Measurements from ENCODE around the gene OPRPN. TPM values are rescaled to one million over a fixed set of nuclear protein-coding genes. Genes with fewer than 3 reads are reported as not detected.

OPRPN gene
- polyA plus RNA-seq, 2 of the 4 experiments (the other 2 are of a cell fraction): not detected

- no peak for TF ChIP-seq RFX5 (IDR thresholded peaks at IDR 0.05)
Measured at GRCh38 chr4:70443329-70443728, 45.6 kb downstream of the OPRPN start (continued).

- H3K9me3 ChIP-seq: no peaks in the 10 kb centered on the region
- H3K27ac ChIP-seq: no peak overlapping the region
- DNase-seq (ENCODE audit: low read depth in 1 of 2, low spot score in 1 of 2) (no peak), ATAC-seq (no peak), FAIRE-seq (no peak)
- no peaks in the 10 kb centered on the region for H3K4me1 ChIP-seq
- H3K4me3 ChIP-seq: no peak overlapping the region
- CTCF ChIA-PET: no interaction called here
- POLR2A ChIA-PET: no interaction called here
- WGBS (ENCODE audit: missing lambda C conversion rate): 11% methylated on average over 3 of the region's 3 CpGs
- TF ChIP-seq NFE2L2 (conservative IDR thresholded peaks at IDR 0.05; ENCODE audit: low read length): no peak
- TF ChIP-seq TFCP2L1 (CRISPR knock-in tag; IDR thresholded peaks at IDR 0.05): no peak
- no peak for TF ChIP-seq HES2 (IDR thresholded peaks at IDR 0.05)
- TF ChIP-seq, protein P1, sequence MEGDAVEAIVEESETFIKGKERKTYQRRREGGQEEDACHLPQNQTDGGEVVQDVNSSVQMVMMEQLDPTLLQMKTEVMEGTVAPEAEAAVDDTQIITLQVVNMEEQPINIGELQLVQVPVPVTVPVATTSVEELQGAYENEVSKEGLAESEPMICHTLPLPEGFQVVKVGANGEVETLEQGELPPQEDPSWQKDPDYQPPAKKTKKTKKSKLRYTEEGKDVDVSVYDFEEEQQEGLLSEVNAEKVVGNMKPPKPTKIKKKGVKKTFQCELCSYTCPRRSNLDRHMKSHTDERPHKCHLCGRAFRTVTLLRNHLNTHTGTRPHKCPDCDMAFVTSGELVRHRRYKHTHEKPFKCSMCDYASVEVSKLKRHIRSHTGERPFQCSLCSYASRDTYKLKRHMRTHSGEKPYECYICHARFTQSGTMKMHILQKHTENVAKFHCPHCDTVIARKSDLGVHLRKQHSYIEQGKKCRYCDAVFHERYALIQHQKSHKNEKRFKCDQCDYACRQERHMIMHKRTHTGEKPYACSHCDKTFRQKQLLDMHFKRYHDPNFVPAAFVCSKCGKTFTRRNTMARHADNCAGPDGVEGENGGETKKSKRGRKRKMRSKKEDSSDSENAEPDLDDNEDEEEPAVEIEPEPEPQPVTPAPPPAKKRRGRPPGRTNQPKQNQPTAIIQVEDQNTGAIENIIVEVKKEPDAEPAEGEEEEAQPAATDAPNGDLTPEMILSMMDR (IDR thresholded peaks at IDR 0.05): no peak
- TF ChIP-seq NR3C1 (IDR thresholded peaks at IDR 0.05): no peak
- TF ChIP-seq ZSCAN20 (CRISPR knock-in tag; IDR thresholded peaks at IDR 0.05): no peak
- TF ChIP-seq ESRRA (IDR thresholded peaks at IDR 0.05; ENCODE audit: borderline replicate concordance, low read length): no peak
- TF ChIP-seq, protein P2, sequence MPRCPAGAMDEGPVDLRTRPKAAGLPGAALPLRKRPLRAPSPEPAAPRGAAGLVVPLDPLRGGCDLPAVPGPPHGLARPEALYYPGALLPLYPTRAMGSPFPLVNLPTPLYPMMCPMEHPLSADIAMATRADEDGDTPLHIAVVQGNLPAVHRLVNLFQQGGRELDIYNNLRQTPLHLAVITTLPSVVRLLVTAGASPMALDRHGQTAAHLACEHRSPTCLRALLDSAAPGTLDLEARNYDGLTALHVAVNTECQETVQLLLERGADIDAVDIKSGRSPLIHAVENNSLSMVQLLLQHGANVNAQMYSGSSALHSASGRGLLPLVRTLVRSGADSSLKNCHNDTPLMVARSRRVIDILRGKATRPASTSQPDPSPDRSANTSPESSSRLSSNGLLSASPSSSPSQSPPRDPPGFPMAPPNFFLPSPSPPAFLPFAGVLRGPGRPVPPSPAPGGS (IDR thresholded peaks at IDR 0.05): no peak
- no peak overlapping the region for H3K4me2 ChIP-seq
Measured at GRCh38 chr4:70449220-70449619, 51.5 kb downstream of the OPRPN start.

GRCh38 chr4:70452946-70453345 is 55.2 kb downstream of the OPRPN start:
- 0% methylated on average over 1 of the region's 1 CpG for WGBS (ENCODE audit: missing lambda C conversion rate)
- Histone ChIP-seq H3K9me3 (no peaks in the 10 kb centered on the region), H3K27ac (no peak overlapping the region), H3K4me1 (no peaks in the 10 kb centered on the region), H3K4me2 (no peak overlapping the region), H3K4me3 (no peak overlapping the region)
- ATAC-seq (no peak), DNase-seq (ENCODE audit: low read depth in 1 of 2, low spot score in 1 of 2) (no peak), FAIRE-seq (no peak)
- TF ChIP-seq FOSB (CRISPR knock-in tag; IDR thresholded peaks at IDR 0.05) (no peak), ZFP36 (IDR thresholded peaks at IDR 0.05; ENCODE audit: borderline replicate concordance, partially characterized antibody) (no peak), GATA3 (IDR thresholded peaks at IDR 0.05; ENCODE audit: borderline replicate concordance) (no peak), NPAS2 (CRISPR knock-in tag; IDR thresholded peaks at IDR 0.05; ENCODE audit: borderline replicate concordance) (no peak), ATOH8 (CRISPR knock-in tag; IDR thresholded peaks at IDR 0.05; ENCODE audit: low read depth) (no peak), RAD21 (conservative IDR thresholded peaks at IDR 0.05 in 1 of 2, IDR thresholded peaks at IDR 0.05 in 1 of 2) (no peak), HOXA7 (CRISPR knock-in tag; IDR thresholded peaks at IDR 0.05) (no peak), MAX (IDR thresholded peaks at IDR 0.05) (no peak), CBX2 (IDR thresholded peaks at IDR 0.05; ENCODE audit: borderline replicate concordance, low read depth) (no peak)
- TF ChIP-seq, protein P3, sequence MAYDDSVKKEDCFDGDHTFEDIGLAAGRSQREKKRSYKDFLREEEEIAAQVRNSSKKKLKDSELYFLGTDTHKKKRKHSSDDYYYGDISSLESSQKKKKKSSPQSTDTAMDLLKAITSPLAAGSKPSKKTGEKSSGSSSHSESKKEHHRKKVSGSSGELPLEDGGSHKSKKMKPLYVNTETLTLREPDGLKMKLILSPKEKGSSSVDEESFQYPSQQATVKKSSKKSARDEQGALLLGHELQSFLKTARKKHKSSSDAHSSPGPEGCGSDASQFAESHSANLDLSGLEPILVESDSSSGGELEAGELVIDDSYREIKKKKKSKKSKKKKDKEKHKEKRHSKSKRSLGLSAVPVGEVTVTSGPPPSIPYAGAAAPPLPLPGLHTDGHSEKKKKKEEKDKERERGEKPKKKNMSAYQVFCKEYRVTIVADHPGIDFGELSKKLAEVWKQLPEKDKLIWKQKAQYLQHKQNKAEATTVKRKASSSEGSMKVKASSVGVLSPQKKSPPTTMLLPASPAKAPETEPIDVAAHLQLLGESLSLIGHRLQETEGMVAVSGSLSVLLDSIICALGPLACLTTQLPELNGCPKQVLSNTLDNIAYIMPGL (CRISPR knock-in tag; IDR thresholded peaks at IDR 0.05; ENCODE audit: borderline replicate concordance): no peak
- POLR2A ChIA-PET: no interaction called here
- CTCF ChIA-PET: no interaction called here

Other genes starting within 250 kb of the OPRPN start
- not detected in 2 replicates for gene PRR27, start 243.7 kb upstream of the OPRPN start, polyA plus RNA-seq (2011; rRNA removed)
- gene PRR27, start 243.7 kb upstream of the OPRPN start, polyA plus RNA-seq (2017; fragmentation: RNase III; extraction: RNeasy Plus Mini Kit Qiagen cat#74134 plus additional on column Dnase treatment): not detected in 3 replicates
- gene ODAM, start 202.2 kb upstream of the OPRPN start, polyA plus RNA-seq (2011; rRNA removed): not detected in 2 replicates
- gene ODAM, start 202.2 kb upstream of the OPRPN start, polyA plus RNA-seq (2017; fragmentation: RNase III; extraction: RNeasy Plus Mini Kit Qiagen cat#74134 plus additional on column Dnase treatment): not detected in 3 replicates
- gene FDCSP, start 171.8 kb upstream of the OPRPN start, polyA plus RNA-seq (2011; rRNA removed): not detected in 2 replicates
- gene FDCSP, start 171.8 kb upstream of the OPRPN start, polyA plus RNA-seq (2017; fragmentation: RNase III; extraction: RNeasy Plus Mini Kit Qiagen cat#74134 plus additional on column Dnase treatment): not detected in 3 replicates
- gene CSN3, start 155.3 kb upstream of the OPRPN start, polyA plus RNA-seq (2011; rRNA removed): not detected in 2 replicates
- not detected in 3 replicates for gene CSN3, start 155.3 kb upstream of the OPRPN start, polyA plus RNA-seq (2017; fragmentation: RNase III; extraction: RNeasy Plus Mini Kit Qiagen cat#74134 plus additional on column Dnase treatment)
- gene CABS1, start 63.0 kb upstream of the OPRPN start, polyA plus RNA-seq (2011; rRNA removed): not detected in 2 replicates
- not detected in 3 replicates for gene CABS1, start 63.0 kb upstream of the OPRPN start, polyA plus RNA-seq (2017; fragmentation: RNase III; extraction: RNeasy Plus Mini Kit Qiagen cat#74134 plus additional on column Dnase treatment)
- not detected in 2 replicates for gene SMR3A, start 37.2 kb upstream of the OPRPN start, polyA plus RNA-seq (2011; rRNA removed)
- not detected in 3 replicates for gene SMR3A, start 37.2 kb upstream of the OPRPN start, polyA plus RNA-seq (2017; fragmentation: RNase III; extraction: RNeasy Plus Mini Kit Qiagen cat#74134 plus additional on column Dnase treatment)
- gene SMR3B, start 14.8 kb upstream of the OPRPN start, polyA plus RNA-seq (2011; rRNA removed): not detected in 2 replicates
- not detected in 3 replicates for gene SMR3B, start 14.8 kb upstream of the OPRPN start, polyA plus RNA-seq (2017; fragmentation: RNase III; extraction: RNeasy Plus Mini Kit Qiagen cat#74134 plus additional on column Dnase treatment)
- gene MUC7, start 74.3 kb downstream of the OPRPN start, polyA plus RNA-seq (2011; rRNA removed): not detected in 2 replicates
- gene MUC7, start 74.3 kb downstream of the OPRPN start, polyA plus RNA-seq (2017; fragmentation: RNase III; extraction: RNeasy Plus Mini Kit Qiagen cat#74134 plus additional on column Dnase treatment): not detected in 3 replicates
- not detected in 2 replicates for gene AMTN, start 120.6 kb downstream of the OPRPN start, polyA plus RNA-seq (2011; rRNA removed)
- gene AMTN, start 120.6 kb downstream of the OPRPN start, polyA plus RNA-seq (2017; fragmentation: RNase III; extraction: RNeasy Plus Mini Kit Qiagen cat#74134 plus additional on column Dnase treatment): not detected in 3 replicates
- not detected in 2 replicates for gene AMBN, start 194.3 kb downstream of the OPRPN start, polyA plus RNA-seq (2011; rRNA removed)
- not detected in 3 replicates for gene AMBN, start 194.3 kb downstream of the OPRPN start, polyA plus RNA-seq (2017; fragmentation: RNase III; extraction: RNeasy Plus Mini Kit Qiagen cat#74134 plus additional on column Dnase treatment)
- gene ENAM, start 230.8 kb downstream of the OPRPN start, polyA plus RNA-seq (2011; rRNA removed): 0.16 TPM in 2 replicates
- gene ENAM, start 230.8 kb downstream of the OPRPN start, polyA plus RNA-seq (2017; fragmentation: RNase III; extraction: RNeasy Plus Mini Kit Qiagen cat#74134 plus additional on column Dnase treatment): 0.01 TPM in 1 of 3 replicates, not detected in the others

All from A549 (cell line).